ENCODE measurements around the gene TRIM40. TPM values are rescaled to one million over a fixed set of nuclear protein-coding genes. Genes with fewer than 3 reads are reported as not detected.
"Not testable (repeated sequence)": the region's sequence is repeated elsewhere in the genome, so short reads cannot be mapped to it uniquely, and the experiment has no call there.

TRIM40 gene
- total and polyA plus RNA-seq, 9 donors: not detected

- Histone ChIP-seq H3K9me3 (no peaks in the 10 kb centered on the region), H3K4me3 (no peak overlapping the region), H3K27me3 (no peaks in the 10 kb centered on the region), H3K36me3 (no peaks in the 10 kb centered on the region), H3K4me1 (ENCODE audit: insufficient read depth) (no peaks in the 10 kb centered on the region), H3K27ac (no peak overlapping the region)
- no peak for DNase-seq
- WGBS, 3 donors: 72 to 76% (median 75%) methylated on average over 10 of the region's 10 CpGs
- no peak for TF ChIP-seq EP300 (IDR thresholded peaks at IDR 0.05)
- TF ChIP-seq CTCF (IDR thresholded peaks at IDR 0.05): no peak
- TF ChIP-seq POLR2A (IDR thresholded peaks at IDR 0.05): no peak
- intact Hi-C loops (cut with DNase I): no loop called here
Measured at GRCh38 chr6:30112402-30112994, 23.4 kb upstream of the TRIM40 start.

- no peaks in the 10 kb centered on the region for H3K27me3 ChIP-seq
- no peak for DNase-seq
- H3K9me3 ChIP-seq: no peaks in the 10 kb centered on the region
- H3K27ac ChIP-seq: no peak within 1 kb of the TSS
- TF ChIP-seq CTCF (IDR thresholded peaks at IDR 0.05) (no peak), EP300 (IDR thresholded peaks at IDR 0.05) (no peak), POLR2A (IDR thresholded peaks at IDR 0.05) (no peak)
- no peaks in the 10 kb centered on the region for H3K4me1 ChIP-seq (ENCODE audit: insufficient read depth)
- intact Hi-C loops (cut with DNase I): no loop called here
- no peak within 1 kb of the TSS for H3K4me3 ChIP-seq
- no peaks in the 10 kb centered on the region for H3K36me3 ChIP-seq
- 72 to 83% (median 72%) methylated on average over 3 of the region's 3 CpGs for WGBS, 3 donors
Measured at GRCh38 chr6:30113003-30113759, 22.8 kb upstream of the TRIM40 start, which contains the start of gene TRIM31. TSS of gene TRIM31 (minus strand) at chr6:30113090. CDS start at chr6:30112805, 285 bp downstream.

- intact Hi-C loops (cut with DNase I): no loop called here
- H3K4me1 ChIP-seq (ENCODE audit: insufficient read depth): no peaks in the 10 kb centered on the region
- H3K36me3 ChIP-seq: no peaks in the 10 kb centered on the region
- H3K4me3 ChIP-seq: no peak overlapping the region
- H3K9me3 ChIP-seq: no peaks in the 10 kb centered on the region
- DNase-seq: no peak
- WGBS, 3 donors: 54 to 73% (median 57%) methylated on average over 1 of the region's 1 CpG
- H3K27ac ChIP-seq: no peak overlapping the region
- TF ChIP-seq POLR2A (IDR thresholded peaks at IDR 0.05) (no peak), CTCF (IDR thresholded peaks at IDR 0.05) (no peak), EP300 (IDR thresholded peaks at IDR 0.05) (no peak)
- H3K27me3 ChIP-seq: no peaks in the 10 kb centered on the region
Measured at GRCh38 chr6:30113841-30114240, 22.1 kb upstream of the TRIM40 start.

- intact Hi-C loops (cut with DNase I): no loop called here
- Histone ChIP-seq H3K27me3 (no peaks in the 10 kb centered on the region), H3K36me3 (no peaks in the 10 kb centered on the region), H3K27ac (no peak overlapping the region), H3K4me3 (no peak overlapping the region), H3K4me1 (ENCODE audit: insufficient read depth) (no peaks in the 10 kb centered on the region), H3K9me3 (no peaks in the 10 kb centered on the region)
- no peak for TF ChIP-seq CTCF (IDR thresholded peaks at IDR 0.05)
- TF ChIP-seq EP300 (IDR thresholded peaks at IDR 0.05): no peak
- TF ChIP-seq POLR2A (IDR thresholded peaks at IDR 0.05): no peak
- WGBS, 3 donors: 68 to 73% (median 69%) methylated on average over 6 of the region's 6 CpGs
- DNase-seq: no peak
Measured at GRCh38 chr6:30116724-30117123, 19.2 kb upstream of the TRIM40 start.

- H3K4me3 ChIP-seq; H3K36me3 ChIP-seq; intact Hi-C loops (cut with DNase I); DNase-seq; H3K4me1 ChIP-seq (ENCODE audit: insufficient read depth); H3K27me3 ChIP-seq; H3K27ac ChIP-seq; H3K9me3 ChIP-seq: not testable (repeated sequence)
- 82 to 87% (median 85%) methylated on average over 5 of the region's 5 CpGs for WGBS, 3 donors
Measured at GRCh38 chr6:30118691-30119090, 17.2 kb upstream of the TRIM40 start.
